ENCODE measurements around the gene CCDC106.

Gene CCDC106

GRCh38 chr19:55694656-55695491 lies 46.9 kb downstream of the CCDC106 start:
- no peak for DNase-seq

GRCh38 chr19:55695511-55696290 lies 47.7 kb downstream of the CCDC106 start:
- no peak for DNase-seq

GRCh38 chr19:55696301-55697068 lies 48.5 kb downstream of the CCDC106 start:
- no peak for DNase-seq

GRCh38 chr19:55697069-55697440 lies 49.0 kb downstream of the CCDC106 start:
- no peak for DNase-seq

GRCh38 chr19:55697698-55698097 lies 49.7 kb downstream of the CCDC106 start:
- DNase-seq = no peak

DNA sequence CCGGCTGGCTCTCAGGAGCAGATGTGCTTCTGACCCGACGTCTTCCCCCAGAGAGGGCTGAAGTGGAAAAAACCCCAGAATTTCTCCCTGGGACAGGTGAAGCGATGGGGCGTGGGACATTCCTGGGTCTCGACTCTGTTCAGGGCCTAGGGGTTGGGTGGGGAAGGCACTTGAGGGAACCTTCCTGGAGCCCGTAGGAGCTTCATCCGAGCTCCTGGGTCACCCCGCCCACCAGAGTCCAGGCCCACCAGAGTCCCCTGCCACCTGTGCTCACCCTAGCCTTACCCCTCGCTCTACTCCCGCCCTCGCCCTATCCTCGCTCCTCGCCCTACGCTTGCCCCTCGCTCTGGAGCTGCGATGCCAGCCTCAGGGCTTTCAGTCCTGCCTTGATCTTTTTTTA lies 50.2 kb downstream of the CCDC106 start:
- DNase-seq = no peak

DNA sequence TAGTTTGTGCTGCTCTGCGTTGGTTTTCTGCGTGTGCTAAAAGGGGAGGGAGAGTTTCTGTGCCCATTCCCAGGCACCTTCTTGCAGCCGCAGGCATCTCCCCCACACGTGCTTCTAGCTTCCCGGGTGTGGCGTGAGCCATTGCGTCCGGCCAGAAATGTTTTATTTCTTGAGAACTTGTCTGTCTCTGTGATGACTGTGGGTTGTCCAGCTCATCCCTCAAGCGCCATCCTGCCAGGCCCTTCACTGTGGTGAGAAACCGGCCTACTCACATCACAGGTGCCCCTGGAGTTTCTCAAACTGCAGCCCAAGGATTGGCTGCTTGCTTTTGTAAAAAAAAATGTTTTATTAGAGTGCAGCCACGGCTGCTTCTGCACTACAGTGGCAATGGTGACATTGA lies 51.2 kb downstream of the CCDC106 start:
- DNase-seq = no peak

DNA sequence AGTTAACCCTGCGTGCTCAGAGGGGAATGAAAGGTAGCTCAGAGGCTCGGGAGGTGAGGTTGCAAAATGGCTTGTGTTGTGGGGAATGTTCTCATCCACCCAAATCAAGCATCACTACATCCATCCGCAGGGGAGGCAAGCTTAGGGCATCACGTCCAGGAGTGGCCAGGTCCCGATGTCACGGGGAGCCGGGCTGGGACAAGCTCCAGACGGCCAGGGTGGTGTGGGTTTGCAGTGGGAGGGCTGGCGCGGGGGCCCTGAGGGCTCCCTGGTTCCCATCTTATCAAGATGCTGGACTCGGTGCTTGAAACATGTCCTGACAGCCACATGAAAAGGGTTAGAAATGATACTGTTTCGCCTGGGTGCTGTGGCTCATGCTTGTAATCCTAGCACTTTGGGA lies 52.8 kb downstream of the CCDC106 start:
- no peak for DNase-seq

GRCh38 chr19:55702131-55702627 lies 54.2 kb downstream of the CCDC106 start:
- no peak for DNase-seq
